Measurements from ENCODE around the gene BIRC2.

GRCh38 chr11:102426570-102426969, 79.6 kb downstream of the BIRC2 start:
- TF ChIP-seq CTCF (IDR thresholded peaks at IDR 0.05) (no peak), GABPA (IDR thresholded peaks at IDR 0.05; ENCODE audit: low read depth) (no peak), EZH2phosphoT487 (IDR thresholded peaks at IDR 0.05; ENCODE audit: borderline replicate concordance, low read depth) (no peak)
- TF ChIP-seq, protein P1, sequence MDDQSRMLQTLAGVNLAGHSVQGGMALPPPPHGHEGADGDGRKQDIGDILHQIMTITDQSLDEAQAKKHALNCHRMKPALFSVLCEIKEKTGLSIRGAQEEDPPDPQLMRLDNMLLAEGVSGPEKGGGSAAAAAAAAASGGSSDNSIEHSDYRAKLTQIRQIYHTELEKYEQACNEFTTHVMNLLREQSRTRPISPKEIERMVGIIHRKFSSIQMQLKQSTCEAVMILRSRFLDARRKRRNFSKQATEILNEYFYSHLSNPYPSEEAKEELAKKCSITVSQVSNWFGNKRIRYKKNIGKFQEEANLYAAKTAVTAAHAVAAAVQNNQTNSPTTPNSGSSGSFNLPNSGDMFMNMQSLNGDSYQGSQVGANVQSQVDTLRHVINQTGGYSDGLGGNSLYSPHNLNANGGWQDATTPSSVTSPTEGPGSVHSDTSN (IDR thresholded peaks at IDR 0.05): no peak
